HG03457 (cell line): Measurements from ENCODE around the gene PLXNC1.

ENCODE experiments used
- ATAC-seq: cut with Tn5 transposase; IDR thresholded peaks from one replicate; pipeline ENCODE4 v1.9.1; 2021; ENCODE audit warnings: moderate number of reproducible peaks; ENCODE audit not compliant: unreplicated experiment

The PLXNC1 gene

GRCh38 chr12:94333396-94333795, 185.0 kb downstream of the PLXNC1 start:
- no peak for ATAC-seq

- ATAC-seq = no peak
Measured at GRCh38 chr12:94336211-94336925, 188.0 kb downstream of the PLXNC1 start.

- no peak for ATAC-seq
Measured at GRCh38 chr12:94338006-94338794, 189.8 kb downstream of the PLXNC1 start.

GRCh38 chr12:94340573-94340972, 192.2 kb downstream of the PLXNC1 start:
- no peak for ATAC-seq

GRCh38 chr12:94353130-94353529, 204.8 kb downstream of the PLXNC1 start:
- ATAC-seq = no peak
